Caco-2 (cell line): ENCODE data around the gene RTKN. TPM values are rescaled to one million over a fixed set of nuclear protein-coding genes. Genes with fewer than 3 reads are reported as not detected.
A peak's percentile ranks its signal among the peaks of the same experiment; 100 is the strongest.

Source experiments
- BruUV-seq: library from RNA; stranded (reverse); fragments of 400-500 nt; replicated peaks from 2 replicates; lab custom pipeline; 2021; lab: Mats Ljungman, UMichigan
- CTCF ChIA-PET: fragments of 300-600 bp; sonication (Branson Sonifier 250); formaldehyde crosslinking; loops from one replicate; lab custom pipeline; 2022; ENCODE audit warnings: antibody characterized with exemption; lab: Charles Lee
- POLR2A ChIA-PET: fragments of 300-600 bp; sonication (Branson Sonifier 250); formaldehyde crosslinking; loops from one replicate; lab custom pipeline; 2022; ENCODE audit warnings: antibody characterized with exemption; lab: Charles Lee
- DNase-seq, 2 experiments: peaks; one replicate each; pipeline versions ENCODE4 v3.0.0 to v3.0.0-alpha.2; 2020 to 2022
- H3K27me3 ChIP-seq: replicated peaks from 2 replicates; pipeline ENCODE4 v1.6.0; 2011; ENCODE audit warnings: low read length; ENCODE audit not compliant: control insufficient read depth, insufficient read depth
- H3K36me3 ChIP-seq: 2 replicates; pipeline ENCODE4 v1.5.1; 2011; ENCODE audit warnings: low read length; ENCODE audit not compliant: control insufficient read depth, insufficient read depth
- H3K4me1 ChIP-seq: fragments of 250-450 bp; sonication (Bioruptor Pico); 2 replicates; pipeline ENCODE4 v1.5.1; 2020; ENCODE audit warnings: mild to moderate bottlenecking
- H3K4me3 ChIP-seq: 2 replicates; pipeline ENCODE4 v1.5.1; 2011; ENCODE audit warnings: low read depth, mild to moderate bottlenecking, control low read depth, low read length
- H3K9me3 ChIP-seq: fragments of 250-450 bp; sonication (Bioruptor Pico); 2 replicates; pipeline ENCODE4 v1.5.1; 2020; ENCODE audit warnings: mild to moderate bottlenecking, moderate library complexity
- H3K27ac Mint-ChIP-seq: one replicate; pipeline ENCODE4 v1.8.0; 2022; ENCODE audit warnings: mixed read lengths; ENCODE audit not compliant: unreplicated experiment
- H3K27me3 Mint-ChIP-seq: one replicate; pipeline ENCODE4 v1.8.0; 2022; ENCODE audit warnings: mixed read lengths; ENCODE audit not compliant: insufficient read depth, unreplicated experiment
- H3K36me3 Mint-ChIP-seq: one replicate; pipeline ENCODE4 v1.8.0; 2022; ENCODE audit warnings: mild to moderate bottlenecking, mixed read lengths; ENCODE audit not compliant: insufficient read depth, unreplicated experiment
- H3K4me1 Mint-ChIP-seq: one replicate; pipeline ENCODE4 v1.8.0; 2022; ENCODE audit warnings: low read depth, mixed read lengths; ENCODE audit not compliant: unreplicated experiment
- H3K4me3 Mint-ChIP-seq: one replicate; pipeline ENCODE4 v1.8.0; 2022; ENCODE audit warnings: mild to moderate bottlenecking, moderate library complexity, mixed read lengths; ENCODE audit not compliant: unreplicated experiment
- H3K9me3 Mint-ChIP-seq: one replicate; pipeline ENCODE4 v1.8.0; 2022; ENCODE audit warnings: mixed read lengths; ENCODE audit not compliant: unreplicated experiment
- intact Hi-C: fragments of 100-400 bp; cut with micrococcal nuclease; formaldehyde crosslinking; loops from one replicate; pipeline ENCODE4 v1.10.0; 2022; ENCODE audit not compliant: unreplicated experiment
- total RNA-seq: library from RNA; stranded (reverse); gene quantifications from 2 replicates; pipeline ENCODE4 v1.2.3, GENCODE V29; 2022
- TF ChIP-seq, protein P1 (sequence below), 2 experiments: fragments of 200-600 bp in 1 of 2; IDR thresholded peaks; 1 replicate in 1 of 2; 2 replicates in 1 of 2; pipeline versions ENCODE4 v1.5.1 to v1.8.0; 2011 to 2022; ENCODE audit warnings: antibody characterized with exemption in 1 of 2, control low read depth in 1 of 2, inconsistent platforms in 1 of 2, low read depth in 1 of 2, low read length in 1 of 2, mild to moderate bottlenecking in 1 of 2, moderate library complexity in 1 of 2; ENCODE audit not compliant: insufficient read depth in 1 of 2, severe bottlenecking in 1 of 2, unreplicated experiment in 1 of 2

The RTKN gene
- total RNA-seq, 1 experiment from 2014 or later = 123 TPM

DNA sequence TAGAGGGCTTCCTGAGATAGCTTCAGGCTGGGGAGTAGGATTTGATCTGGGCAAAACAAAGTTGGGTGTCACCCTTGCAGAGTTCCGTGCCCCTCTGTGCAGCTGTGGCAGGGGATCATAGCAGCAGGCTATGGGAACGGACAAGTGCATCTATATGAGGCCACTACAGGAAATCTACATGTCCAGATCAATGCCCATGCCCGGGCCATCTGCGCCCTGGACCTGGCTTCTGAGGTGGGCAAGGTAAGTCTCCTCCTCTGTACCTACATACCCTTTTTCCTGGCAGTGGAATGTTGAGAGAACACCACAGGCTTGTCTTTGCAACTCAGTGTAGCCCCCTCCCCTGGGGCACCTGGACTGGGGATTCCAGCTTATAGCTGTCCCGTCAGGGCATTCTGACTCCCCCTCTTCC is 16.7 kb downstream of the RTKN start:
- H3K4me3 ChIP-seq = no peak overlapping the region
- no peaks in the 10 kb centered on the region for H3K27me3 ChIP-seq
- Mint-ChIP-seq H3K27ac (no peak overlapping the region), H3K4me1 (peaks cover 14% of the 10 kb centered on the region), H3K4me3 (no peak overlapping the region), H3K27me3 (peaks cover 6% of the 10 kb centered on the region), H3K9me3 (no peaks in the 10 kb centered on the region), H3K36me3 (peaks cover 84% of the 10 kb centered on the region)
- DNase-seq = no peak
- no peaks in the 10 kb centered on the region for H3K4me1 ChIP-seq
- TF ChIP-seq, protein P1, sequence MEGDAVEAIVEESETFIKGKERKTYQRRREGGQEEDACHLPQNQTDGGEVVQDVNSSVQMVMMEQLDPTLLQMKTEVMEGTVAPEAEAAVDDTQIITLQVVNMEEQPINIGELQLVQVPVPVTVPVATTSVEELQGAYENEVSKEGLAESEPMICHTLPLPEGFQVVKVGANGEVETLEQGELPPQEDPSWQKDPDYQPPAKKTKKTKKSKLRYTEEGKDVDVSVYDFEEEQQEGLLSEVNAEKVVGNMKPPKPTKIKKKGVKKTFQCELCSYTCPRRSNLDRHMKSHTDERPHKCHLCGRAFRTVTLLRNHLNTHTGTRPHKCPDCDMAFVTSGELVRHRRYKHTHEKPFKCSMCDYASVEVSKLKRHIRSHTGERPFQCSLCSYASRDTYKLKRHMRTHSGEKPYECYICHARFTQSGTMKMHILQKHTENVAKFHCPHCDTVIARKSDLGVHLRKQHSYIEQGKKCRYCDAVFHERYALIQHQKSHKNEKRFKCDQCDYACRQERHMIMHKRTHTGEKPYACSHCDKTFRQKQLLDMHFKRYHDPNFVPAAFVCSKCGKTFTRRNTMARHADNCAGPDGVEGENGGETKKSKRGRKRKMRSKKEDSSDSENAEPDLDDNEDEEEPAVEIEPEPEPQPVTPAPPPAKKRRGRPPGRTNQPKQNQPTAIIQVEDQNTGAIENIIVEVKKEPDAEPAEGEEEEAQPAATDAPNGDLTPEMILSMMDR (IDR thresholded peaks at IDR 0.05; ENCODE audit: insufficient read depth in 1 of 2, low read depth in 1 of 2, low read length in 1 of 2, severe bottlenecking in 1 of 2, unreplicated experiment in 1 of 2) = no peak
- peaks cover 5% of the 10 kb centered on the region for H3K36me3 ChIP-seq
- POLR2A ChIA-PET = no interaction called here
- CTCF ChIA-PET = no interaction called here
- intact Hi-C loops = loop anchor here (2.0 kb wide), 1 partner anchor 16 kb away; the partner anchor contains the start of gene RTKN
- no peaks in the 10 kb centered on the region for H3K9me3 ChIP-seq
- BruUV-seq = no TSS peak

DNA sequence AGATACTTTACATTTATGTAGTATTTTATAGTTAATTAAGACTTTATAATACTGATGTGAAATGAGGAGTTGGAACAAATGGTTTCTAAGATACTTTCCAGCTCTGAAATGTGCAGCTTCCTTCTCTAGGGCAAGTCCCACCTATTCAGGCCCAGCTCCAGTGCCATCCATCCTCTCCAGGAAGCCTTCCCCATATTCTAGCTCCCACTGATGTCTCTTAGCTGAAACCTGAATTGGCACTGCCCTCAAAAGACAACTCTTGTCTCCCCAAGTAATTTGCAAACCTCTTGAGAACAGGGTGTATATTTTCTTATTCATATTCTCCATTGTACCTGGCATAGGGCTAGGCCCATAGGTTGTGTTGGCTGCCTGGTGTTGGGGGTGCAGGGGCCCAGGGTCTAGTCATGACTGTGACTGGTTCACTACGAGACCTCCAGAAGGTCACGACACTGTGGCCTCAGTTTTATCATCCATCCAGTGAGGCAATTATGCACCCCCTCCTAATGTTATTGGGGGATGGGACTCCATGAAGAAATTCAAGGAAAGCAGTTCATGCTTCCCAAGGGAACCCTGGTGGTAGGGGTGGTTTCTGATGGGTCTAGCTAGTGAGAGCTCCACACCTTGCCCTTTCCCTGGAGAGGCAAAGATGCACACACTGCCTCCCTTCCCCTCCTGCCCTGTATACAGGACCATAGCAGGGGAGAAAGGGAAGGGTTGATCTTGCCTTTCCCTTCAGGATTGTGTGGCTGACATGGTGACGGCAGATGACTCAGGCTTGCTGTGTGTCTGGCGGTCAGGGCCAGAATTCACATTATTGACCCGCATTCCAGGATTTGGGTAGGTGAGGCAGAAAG is 17.4 kb downstream of the RTKN start:
- Mint-ChIP-seq H3K9me3 (no peaks in the 10 kb centered on the region), H3K27me3 (peaks cover 6% of the 10 kb centered on the region), H3K36me3 (peaks cover 78% of the 10 kb centered on the region), H3K27ac (no peak overlapping the region), H3K4me1 (peaks cover 14% of the 10 kb centered on the region), H3K4me3 (no peak overlapping the region)
- no peak overlapping the region for H3K4me3 ChIP-seq
- no peaks in the 10 kb centered on the region for H3K4me1 ChIP-seq
- H3K9me3 ChIP-seq = no peaks in the 10 kb centered on the region
- intact Hi-C loops = loop anchor here (2.0 kb wide), 1 partner anchor 16 kb away; the partner anchor contains the start of gene RTKN
- DNase-seq = no peak
- peaks cover 2% of the 10 kb centered on the region for H3K36me3 ChIP-seq
- BruUV-seq = TSS peak; percentile 5
- ChIA-PET CTCF (interaction anchor here (0.5 kb wide), 1 partner anchor 33 kb away, joined by 6 read pairs; no protein-coding TSS in a partner anchor), POLR2A (interaction anchor here (1.1 kb wide), 1 partner anchor 16 kb away, joined by 7 read pairs; no protein-coding TSS in a partner anchor)
- TF ChIP-seq, protein P1 (IDR thresholded peaks at IDR 0.05; ENCODE audit: insufficient read depth in 1 of 2, low read depth in 1 of 2, low read length in 1 of 2, severe bottlenecking in 1 of 2, unreplicated experiment in 1 of 2) = no peak
- no peaks in the 10 kb centered on the region for H3K27me3 ChIP-seq

GRCh38 chr2:74423231-74424095 is 18.3 kb downstream of the RTKN start:
- intact Hi-C loops = loop anchor here (2.0 kb wide), 2 partner anchors 17 to 31 kb away; partner anchors contain the start of genes INO80B and RTKN
- peak overlapping the region; percentile 96 for H3K4me3 Mint-ChIP-seq
- POLR2A ChIA-PET = interaction anchor here (1.1 kb wide), 1 partner anchor 17 kb away, joined by 7 read pairs; no protein-coding TSS in a partner anchor

More at GRCh38 chr2:74423231-74424095, 18.3 kb downstream of the RTKN start:
- TF ChIP-seq, protein P1 (IDR thresholded peaks at IDR 0.05; ENCODE audit: insufficient read depth in 1 of 2, low read depth in 1 of 2, low read length in 1 of 2, severe bottlenecking in 1 of 2, unreplicated experiment in 1 of 2) = no peak
- Histone ChIP-seq H3K9me3 (no peaks in the 10 kb centered on the region), H3K27me3 (no peaks in the 10 kb centered on the region), H3K36me3 (peaks cover 2% of the 10 kb centered on the region), H3K4me3 (no peak overlapping the region), H3K4me1 (no peaks in the 10 kb centered on the region)
- Mint-ChIP-seq H3K27ac (peak overlapping the region; percentile 98), H3K4me1 (peaks cover 14% of the 10 kb centered on the region), H3K9me3 (no peaks in the 10 kb centered on the region), H3K27me3 (peaks cover 8% of the 10 kb centered on the region), H3K36me3 (peaks cover 69% of the 10 kb centered on the region)
- no TSS peak for BruUV-seq
- CTCF ChIA-PET = interaction anchor here (0.5 kb wide), 1 partner anchor 34 kb away, joined by 6 read pairs; no protein-coding TSS in a partner anchor
- no peak for DNase-seq
